ENCODE results near the gene HMG20A.

- TF ChIP-seq ATF7 (IDR thresholded peaks at IDR 0.05; ENCODE audit: low read depth), result no peak
- TF ChIP-seq POLR2AphosphoS5 (IDR thresholded peaks at IDR 0.05; ENCODE audit: low read length), result no peak
- TF ChIP-seq CTCF (IDR thresholded peaks at IDR 0.05 in 2 of 3, conservative IDR thresholded peaks at IDR 0.05 in 1 of 3; ENCODE audit: control insufficient read depth in 2 of 3, extremely low read depth in 1 of 3, insufficient read depth in 1 of 3, low read depth in 3 of 3, low read length in 3 of 3), result no peak
- no peak for TF ChIP-seq NFYB (IDR thresholded peaks at IDR 0.05; ENCODE audit: insufficient read depth, low read depth, low read length)
- no peak for TF ChIP-seq USF2 (IDR thresholded peaks at IDR 0.05; ENCODE audit: borderline replicate concordance, low read depth, low read length)
- TF ChIP-seq POLR2A (IDR thresholded peaks at IDR 0.05; ENCODE audit: low read depth, low read length), result no peak
- TF ChIP-seq HCFC1 (IDR thresholded peaks at IDR 0.05; ENCODE audit: low read length), result no peak
- TF ChIP-seq FOS (IDR thresholded peaks at IDR 0.05; ENCODE audit: borderline replicate concordance, extremely low read depth, insufficient read length), result no peak
Observed at GRCh38 chr15:77508541-77509243, 88.0 kb downstream of the HMG20A start.
